SK-N-SH (cell line): ENCODE results near the gene HYAL3. TPM values are rescaled to one million over a fixed set of nuclear protein-coding genes. Genes with fewer than 3 reads are reported as not detected.

Source experiments
- CTCF ChIA-PET: fragments of 300-600, 350-600 bp; formaldehyde crosslinking; extraction: SDS; loops from one replicate; lab custom pipeline; 2021; lab: Yijun Ruan, JAX
- POLR2A ChIA-PET: fragments of 350-600 bp; sonication (Branson Sonifier 250); formaldehyde crosslinking; extraction: SDS; loops from one replicate; lab custom pipeline; 2020; ENCODE audit warnings: antibody characterized with exemption, inconsistent platforms; lab: Yijun Ruan, JAX
- DNase-seq: peaks from one replicate; pipeline ENCODE4 v3.0.0; 2012
- H2AFZ ChIP-seq: fragments of 200-600 bp; sonication (generic); 2 replicates; pipeline ENCODE4 v1.8.1; 2016; ENCODE audit warnings: antibody characterized with exemption, mild to moderate bottlenecking, low read depth
- H3F3A ChIP-seq: fragments of 200-600 bp; sonication (generic); replicated peaks from 2 replicates; pipeline ENCODE3; 2016; ENCODE audit warnings: antibody characterized with exemption, mild to moderate bottlenecking; ENCODE audit not compliant: insufficient read depth
- H3K27ac ChIP-seq, 2 experiments: fragments of 200-500 bp in 1 of 2; fragments of 200-600 bp in 1 of 2; sonication (Bioruptor generic) in 1 of 2; sonication (generic), shearing (Covaris generic) in 1 of 2; 2 replicates each; pipeline versions ENCODE4 v1.5.1 to v1.6.1; 2014 to 2016; ENCODE audit warnings: low read depth in 2 of 2, inconsistent platforms in 1 of 2, low read length in 1 of 2, mild to moderate bottlenecking in 1 of 2, mixed read lengths in 1 of 2
- H3K27me3 ChIP-seq: fragments of 200-600 bp; sonication (generic), shearing (Covaris generic); 2 replicates; pipeline ENCODE4 v1.6.1; 2016; ENCODE audit warnings: mixed run types; ENCODE audit not compliant: insufficient read depth
- H3K36me3 ChIP-seq, 2 experiments: fragments of 200-500 bp in 1 of 2; fragments of 200-600 bp in 1 of 2; sonication (Bioruptor generic) in 1 of 2; sonication (generic) in 1 of 2; replicated peaks in 1 of 2; 2 replicates each; pipeline versions ENCODE3 to v1.5.1; 2014 to 2016; ENCODE audit warnings: low read length in 1 of 2, mild to moderate bottlenecking in 1 of 2; ENCODE audit not compliant: insufficient read depth in 2 of 2, control insufficient read depth in 1 of 2
- H3K4me1 ChIP-seq, 2 experiments: fragments of 200-500 bp in 1 of 2; fragments of 200-600 bp in 1 of 2; sonication (Bioruptor generic) in 1 of 2; sonication (generic), shearing (Covaris generic) in 1 of 2; 2 replicates each; pipeline versions ENCODE4 v1.5.1 to v1.6.1; 2014 to 2016; ENCODE audit warnings: low read depth in 1 of 2, low read length in 1 of 2, mixed run types in 1 of 2; ENCODE audit not compliant: insufficient read depth in 2 of 2, control insufficient read depth in 1 of 2
- H3K4me2 ChIP-seq: fragments of 200-600 bp; sonication (generic), shearing (Covaris generic); 2 replicates; pipeline ENCODE4 v1.6.1; 2017; ENCODE audit warnings: mixed run types
- H3K4me3 ChIP-seq, 2 experiments: fragments of 200-500 bp in 1 of 2; fragments of 200-600 bp in 1 of 2; sonication (Bioruptor generic) in 1 of 2; sonication (generic), shearing (Covaris generic) in 1 of 2; 2 replicates each; pipeline versions ENCODE4 v1.5.1 to v1.8.1; 2014 to 2016; ENCODE audit warnings: low read depth in 2 of 2, inconsistent platforms in 1 of 2, low read length in 1 of 2, mild to moderate bottlenecking in 1 of 2, mixed read lengths in 1 of 2, moderate library complexity in 1 of 2
- H3K79me2 ChIP-seq: fragments of 200-600 bp; sonication (generic); 2 replicates; pipeline ENCODE4 v1.8.1; 2017; ENCODE audit warnings: mild to moderate bottlenecking; ENCODE audit not compliant: insufficient read depth
- H3K9ac ChIP-seq: fragments of 200-600 bp; sonication (generic); 2 replicates; pipeline ENCODE4 v1.6.1; 2017; ENCODE audit warnings: mixed run types
- H3K9me2 ChIP-seq: fragments of 200-600 bp; sonication (generic); 2 replicates; pipeline ENCODE4 v1.6.1; 2017; ENCODE audit warnings: mixed run types
- H3K9me3 ChIP-seq: fragments of 200-600 bp; sonication (generic); 2 replicates; pipeline ENCODE4 v1.6.1; 2017; ENCODE audit warnings: mixed run types, mild to moderate bottlenecking, moderate library complexity
- H4K20me1 ChIP-seq: fragments of 200-600 bp; sonication (generic); 2 replicates; pipeline ENCODE4 v1.6.1; 2017; ENCODE audit warnings: mild to moderate bottlenecking, mixed run types; ENCODE audit not compliant: insufficient read depth
- CHD2 ChIP-seq: fragments of 150-350 bp; IDR thresholded peaks from 2 replicates; pipeline ENCODE4 v1.6.1; 2018; ENCODE audit warnings: low read length; ENCODE audit not compliant: partially characterized antibody
- CTCF ChIP-seq: fragments of 200-600 bp; sonication (generic); IDR thresholded peaks from 2 replicates; pipeline ENCODE4 v1.6.1; 2017; ENCODE audit warnings: antibody characterized with exemption, mild to moderate bottlenecking, moderate library complexity
- ELF1 ChIP-seq: IDR thresholded peaks from 2 replicates; pipeline ENCODE4 v1.4.0; 2012
- EP300 ChIP-seq, 2 experiments: IDR thresholded peaks; 2 replicates each; pipeline versions ENCODE4 v1.4.0 to v1.6.1; 2012; ENCODE audit warnings: borderline replicate concordance in 1 of 2, low read depth in 1 of 2, low read length in 1 of 2
- EZH2phosphoT487 ChIP-seq: fragments of 200-600 bp; sonication (generic); IDR thresholded peaks from 2 replicates; pipeline ENCODE4 v1.6.1; 2017; ENCODE audit warnings: low read depth, mixed run types, mild to moderate bottlenecking, antibody characterized with exemption, moderate library complexity, borderline replicate concordance
- FOXJ3 ChIP-seq: sonication (generic); formaldehyde crosslinking; IDR thresholded peaks from 2 replicates; pipeline ENCODE4 v1.5.1; 2020; ENCODE audit warnings: mild to moderate bottlenecking, missing genetic modification reagents
- GABPA ChIP-seq: IDR thresholded peaks from 2 replicates; pipeline ENCODE4 v1.4.0; 2012; ENCODE audit warnings: low read depth, mild to moderate bottlenecking
- GATA2 ChIP-seq: sonication (generic); formaldehyde crosslinking; IDR thresholded peaks from 2 replicates; pipeline ENCODE4 v1.5.0; 2020; ENCODE audit warnings: mild to moderate bottlenecking, missing genetic modification reagents
- IRF3 ChIP-seq: fragments of 150-350 bp; IDR thresholded peaks from 2 replicates; pipeline ENCODE4 v1.6.1; 2016; ENCODE audit warnings: mild to moderate bottlenecking, low read depth, low read length
- JUND ChIP-seq: IDR thresholded peaks from 2 replicates; pipeline ENCODE4 v1.4.0; 2012
- MEF2A ChIP-seq: IDR thresholded peaks from 2 replicates; pipeline ENCODE4 v1.4.0; 2012; ENCODE audit warnings: low read depth, borderline replicate concordance
- NFIC ChIP-seq: IDR thresholded peaks from 2 replicates; pipeline ENCODE4 v1.4.0; 2012; ENCODE audit warnings: borderline replicate concordance
- NRF1 ChIP-seq: IDR thresholded peaks from 2 replicates; pipeline ENCODE4 v1.6.1; 2012; ENCODE audit warnings: low read depth, mild to moderate bottlenecking, low read length
- PBX3 ChIP-seq: IDR thresholded peaks from 2 replicates; pipeline ENCODE4; 2012
- POLR2AphosphoS5 ChIP-seq: IDR thresholded peaks from 2 replicates; pipeline ENCODE4 v1.6.1; 2012; ENCODE audit warnings: low read depth, low read length
- RAD21 ChIP-seq: IDR thresholded peaks from 2 replicates; pipeline ENCODE4 v1.6.1; 2012; ENCODE audit warnings: mild to moderate bottlenecking, low read length
- RCOR1 ChIP-seq: fragments of 150-350 bp; IDR thresholded peaks from 2 replicates; pipeline ENCODE4 v1.6.1; 2017; ENCODE audit warnings: antibody characterized with exemption, low read length
- RFX5 ChIP-seq: IDR thresholded peaks from 2 replicates; pipeline ENCODE4 v1.6.1; 2012; ENCODE audit warnings: mild to moderate bottlenecking, improper control_type of control experiment, low read length
- RXRA ChIP-seq: IDR thresholded peaks from 2 replicates; pipeline ENCODE4 v1.4.0; 2012; ENCODE audit warnings: low read depth, mild to moderate bottlenecking, borderline replicate concordance
- SIN3A ChIP-seq: IDR thresholded peaks from 2 replicates; pipeline ENCODE4 v1.6.1; 2012; ENCODE audit warnings: low read depth, mild to moderate bottlenecking, low read length, moderate library complexity, borderline replicate concordance
- SMC3 ChIP-seq: IDR thresholded peaks from 2 replicates; pipeline ENCODE4 v1.6.1; 2012; ENCODE audit warnings: low read depth, low read length, improper control_type of control experiment
- TAF1 ChIP-seq: IDR thresholded peaks from 2 replicates; pipeline ENCODE4 v1.6.1; 2012; ENCODE audit warnings: low read depth, mild to moderate bottlenecking, low read length, moderate library complexity, borderline replicate concordance
- TEAD4 ChIP-seq: IDR thresholded peaks from 2 replicates; pipeline ENCODE4 v1.4.0; 2012; ENCODE audit warnings: mild to moderate bottlenecking, borderline replicate concordance; ENCODE audit not compliant: insufficient read depth
- USF2 ChIP-seq: fragments of 150-350 bp; IDR thresholded peaks from 2 replicates; pipeline ENCODE4 v1.6.1; 2017; ENCODE audit warnings: antibody characterized with exemption, low read length, low read depth, borderline replicate concordance
- YY1 ChIP-seq: IDR thresholded peaks from 2 replicates; pipeline ENCODE4 v1.4.0; 2012; ENCODE audit warnings: low read depth, mild to moderate bottlenecking
- WGBS: methylation state at CpG from one replicate; pipeline ENCODE4 v1.1.6; 2017; ENCODE audit warnings: low lambda C conversion rate; 5-methylcytosine and 5-hydroxymethylcytosine counted together
- polyA plus RNA-seq, 3 experiments: library from polyadenylated mRNA; depleted of rRNA; stranded (reverse); fragments of >200 nt; gene quantifications; 2 replicates each; pipeline ENCODE4 v1.2.3, GENCODE V29; 2012
- TF ChIP-seq, protein P1 (sequence below): IDR thresholded peaks from 2 replicates; pipeline ENCODE4 v1.4.0; 2012; ENCODE audit warnings: low read depth, borderline replicate concordance
- TF ChIP-seq, protein P2 (sequence below): IDR thresholded peaks from 2 replicates; pipeline ENCODE4 v1.4.0; 2012; ENCODE audit warnings: low read depth

Gene HYAL3
- polyA plus RNA-seq, 1 of the 3 experiments (the other 2 are of a cell fraction) = 7.8 TPM

DNA sequence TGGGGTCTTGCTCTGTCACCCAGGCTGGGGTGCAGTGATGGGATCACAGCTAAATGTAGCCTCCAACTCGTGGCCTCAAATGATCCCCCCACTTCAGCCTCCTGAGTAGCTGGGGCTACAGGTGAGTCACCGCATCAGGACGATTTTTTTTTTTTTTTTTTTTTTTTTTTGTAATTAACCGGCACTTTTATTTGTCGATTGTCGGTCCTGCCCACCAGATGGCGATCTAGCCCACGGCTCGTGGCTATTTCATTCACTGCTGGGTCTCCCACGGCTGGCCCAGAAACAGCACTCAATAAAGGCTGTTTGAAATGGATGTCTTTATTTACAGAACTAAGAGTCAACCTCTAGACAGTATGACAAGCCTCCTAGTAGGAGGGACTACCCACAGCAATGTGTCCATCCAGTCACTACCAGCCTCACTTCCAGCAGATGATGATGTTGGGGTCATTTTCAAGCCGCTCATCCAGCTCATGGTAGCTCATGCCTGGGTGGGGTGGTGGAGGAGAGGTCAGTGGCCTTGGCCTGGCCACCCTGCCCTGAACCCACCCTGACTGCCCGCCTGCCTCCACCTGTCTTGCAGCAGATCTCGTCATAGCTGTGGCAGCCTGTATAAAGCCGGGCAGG lies 48.1 kb upstream of the HYAL3 start:
- Histone ChIP-seq H3K4me2 (no peak overlapping the region), H3K4me3 (no peak overlapping the region), H3K9me2 (no peaks in the 10 kb centered on the region), H3K27ac (peak overlapping the region in 1 of 2 experiments; percentile 35; a peak in 1 of 4 replicates), H3K9ac (no peak overlapping the region), H3K27me3 (no peaks in the 10 kb centered on the region), H4K20me1 (0 out of 2 replicates have a peak, but pooled peaks cover 3% of the 10 kb centered on the region), H3K9me3 (no peaks in the 10 kb centered on the region), H2AFZ (no peak overlapping the region), H3K36me3 (peaks cover 0 to 17% of the 10 kb centered on the region in 2 experiments), H3K79me2 (peaks cover 28% of the 10 kb centered on the region), H3K4me1 (peaks cover 11 to 42% of the 10 kb centered on the region in 2 experiments; a peak in 1 of 4 replicates), H3F3A (peaks cover 3% of the 10 kb centered on the region)
- 18% methylated on average over 13 of the region's 14 CpGs for WGBS
- ChIA-PET POLR2A (interaction anchor here (0.9 to 2.6 kb wide), 5 partner anchors 10 to 221 kb away, joined by 3 to 5 read pairs (median 4); partner anchors contain the start of genes HYAL3 and NAA80), CTCF (interaction anchor here (0.6 to 6.0 kb wide), 38 partner anchors 9 to 566 kb away, joined by 3 to 45 read pairs (median 4); partner anchors contain the start of genes CISH, HEMK1 and RASSF1)
- peak; percentile 83 for DNase-seq
- TF ChIP-seq YY1 (no peak), ELF1 (no peak), SMC3 (peak; percentile 63; the same call in 1 of the 2 replicates), RXRA (no peak), SIN3A (0 out of 2 replicates have a peak, but pooled peaks have one; percentile 15), PBX3 (no peak), MEF2A (no peak), NRF1 (no peak), RCOR1 (0 out of 2 replicates have a peak, but pooled peaks have one; percentile 16), GABPA (no peak), GATA2 (CRISPR knock-in tag) (no peak), EZH2phosphoT487 (no peak), USF2 (no peak), TEAD4 (no peak), RAD21 (peak; percentile 83), RFX5 (no peak), IRF3 (no peak), POLR2AphosphoS5 (no peak), EP300 (IDR thresholded peaks at IDR 0.05; ENCODE audit: borderline replicate concordance in 1 of 2, low read depth in 1 of 2, low read length in 1 of 2) (no peak), NFIC (no peak), FOXJ3 (no peak), CTCF (peak; percentile 71), CHD2 (no peak), JUND (no peak), TAF1 (no peak)
- TF ChIP-seq, protein P1, sequence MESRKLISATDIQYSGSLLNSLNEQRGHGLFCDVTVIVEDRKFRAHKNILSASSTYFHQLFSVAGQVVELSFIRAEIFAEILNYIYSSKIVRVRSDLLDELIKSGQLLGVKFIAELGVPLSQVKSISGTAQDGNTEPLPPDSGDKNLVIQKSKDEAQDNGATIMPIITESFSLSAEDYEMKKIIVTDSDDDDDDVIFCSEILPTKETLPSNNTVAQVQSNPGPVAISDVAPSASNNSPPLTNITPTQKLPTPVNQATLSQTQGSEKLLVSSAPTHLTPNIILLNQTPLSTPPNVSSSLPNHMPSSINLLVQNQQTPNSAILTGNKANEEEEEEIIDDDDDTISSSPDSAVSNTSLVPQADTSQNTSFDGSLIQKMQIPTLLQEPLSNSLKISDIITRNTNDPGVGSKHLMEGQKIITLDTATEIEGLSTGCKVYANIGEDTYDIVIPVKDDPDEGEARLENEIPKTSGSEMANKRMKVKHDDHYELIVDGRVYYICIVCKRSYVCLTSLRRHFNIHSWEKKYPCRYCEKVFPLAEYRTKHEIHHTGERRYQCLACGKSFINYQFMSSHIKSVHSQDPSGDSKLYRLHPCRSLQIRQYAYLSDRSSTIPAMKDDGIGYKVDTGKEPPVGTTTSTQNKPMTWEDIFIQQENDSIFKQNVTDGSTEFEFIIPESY = no peak
- TF ChIP-seq, protein P2, sequence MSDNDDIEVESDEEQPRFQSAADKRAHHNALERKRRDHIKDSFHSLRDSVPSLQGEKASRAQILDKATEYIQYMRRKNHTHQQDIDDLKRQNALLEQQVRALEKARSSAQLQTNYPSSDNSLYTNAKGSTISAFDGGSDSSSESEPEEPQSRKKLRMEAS = no peak
